Gastroesophageal sphincter (tissue), 4 donors: ENCODE results near the gene ZNF439. TPM values are rescaled to one million over a fixed set of nuclear protein-coding genes. Genes with fewer than 3 reads are reported as not detected.
A peak's percentile ranks its signal among the peaks of the same experiment; 100 is the strongest.
"Not testable (repeated sequence)": the region's sequence is repeated elsewhere in the genome, so short reads cannot be mapped to it uniquely, and the experiment has no call there.

ENCODE experiments used
- ATAC-seq: fragments of 150-250 bp; one replicate; pipeline ENCODE4 v1.9.1; 2016; ENCODE audit warnings: mild to moderate bottlenecking, moderate library complexity
- H3K27ac ChIP-seq, 4 donors: fragments of 200-600 bp; sonication (generic) in 3 of 4; 1 replicate in 3 of 4; 2 replicates in 1 of 4; pipeline ENCODE4 v1.5.1; 2016 to 2019
- H3K27me3 ChIP-seq: fragments of 200-600 bp; sonication (generic); one replicate; pipeline ENCODE4 v1.5.1; 2019
- H3K36me3 ChIP-seq, 2 donors: fragments of 200-600 bp; sonication (generic); one replicate each; pipeline ENCODE4 v1.5.1; 2019; ENCODE audit warnings: control low read depth in 1 of 2
- H3K4me1 ChIP-seq, 3 donors: fragments of 200-600 bp; sonication (generic); 1 replicate in 2 of 3; 2 replicates in 1 of 3; pipeline ENCODE4 v1.5.1; 2016 to 2019; ENCODE audit warnings: control low read depth in 2 of 3
- H3K4me3 ChIP-seq, 2 donors: fragments of 200-600 bp; sonication (generic); one replicate each; pipeline ENCODE4 v1.5.1; 2019; ENCODE audit warnings: mild to moderate bottlenecking in 1 of 2, moderate library complexity in 1 of 2
- H3K9me3 ChIP-seq, 3 donors: fragments of 200-600 bp; sonication (generic); one replicate each; pipeline ENCODE4 v1.5.1; 2017 to 2019; ENCODE audit warnings: control low read depth in 2 of 3
- CTCF ChIP-seq, 4 experiments: fragments of 200-600 bp in 2 of 4; fragments of 450-650 bp in 2 of 4; sonication (generic) in 1 of 4; IDR thresholded peaks; one replicate each; pipeline ENCODE4 v1.5.1; 2017 to 2019; ENCODE audit warnings: antibody characterized with exemption in 4 of 4, mild to moderate bottlenecking in 2 of 4, moderate library complexity in 2 of 4
- EP300 ChIP-seq: sonication (generic); formaldehyde crosslinking; IDR thresholded peaks from one replicate; pipeline ENCODE4 v1.6.1; 2017; ENCODE audit warnings: antibody characterized with exemption, mild to moderate bottlenecking
- POLR2A ChIP-seq, 2 donors: fragments of 450-650 bp; IDR thresholded peaks; one replicate each; pipeline ENCODE4 v1.6.1; 2017; ENCODE audit warnings: antibody characterized with exemption in 2 of 2, mild to moderate bottlenecking in 2 of 2, moderate library complexity in 1 of 2
- POLR2AphosphoS5 ChIP-seq: sonication (generic); formaldehyde crosslinking; IDR thresholded peaks from one replicate; pipeline ENCODE4 v1.6.1; 2017; ENCODE audit warnings: antibody characterized with exemption
- WGBS, 2 donors: methylation state at CpG; one replicate each; pipeline ENCODE4 v1.1.5; 2018; ENCODE audit warnings: low coverage in 1 of 2; 5-methylcytosine and 5-hydroxymethylcytosine counted together
- total RNA-seq, 4 donors: library from RNA; depleted of rRNA; stranded (reverse); fragments of >200 nt; gene quantifications; one replicate each; pipeline ENCODE4 v1.1.0, GENCODE V29; 2016

ZNF439 gene
- total RNA-seq, 4 donors from 2014 or later = 6.5 to 18.1 (median 8.5) TPM

DNA sequence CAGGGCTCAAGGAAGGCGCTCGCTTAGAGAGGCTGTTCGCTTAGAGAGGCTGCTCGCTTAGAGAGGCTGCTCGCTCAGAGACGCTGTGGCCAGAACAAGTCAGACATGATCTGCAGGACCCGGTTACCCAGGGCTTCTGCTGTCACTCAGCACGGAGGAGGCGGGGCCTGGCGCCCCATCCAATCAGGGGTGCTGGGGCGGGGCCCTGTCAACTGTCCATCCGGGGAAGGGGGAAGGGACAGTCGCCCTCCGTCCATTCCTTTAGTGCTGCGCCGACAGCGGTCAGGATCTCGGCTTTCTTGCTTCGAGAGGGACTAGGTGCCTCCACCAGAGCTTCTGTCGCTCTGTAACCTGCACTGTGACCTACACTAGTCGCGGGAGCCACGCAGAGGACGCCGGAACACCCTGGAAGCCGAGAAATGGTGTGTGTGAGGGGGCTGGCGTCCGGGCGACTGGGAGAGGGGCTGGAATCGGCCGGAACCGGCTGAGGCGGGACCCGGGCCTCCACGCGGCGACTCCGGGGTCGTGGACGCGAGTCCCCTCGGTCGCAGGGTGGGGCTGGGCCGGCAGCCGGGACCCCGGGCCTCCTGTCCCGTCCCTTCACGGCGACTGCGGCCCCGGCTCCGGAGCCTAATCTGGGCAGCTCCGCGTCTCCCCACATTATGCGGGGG lies 34.4 kb upstream of the ZNF439 start, which contains the start of gene ZNF440:
TSS of gene ZNF440 (plus strand) at position 245 of the 671 bp plus-strand sequence. CDS start at position 420, 175 bp downstream.
- TF ChIP-seq CTCF (IDR thresholded peaks at IDR 0.05) (no peak), EP300 (no peak), POLR2A (IDR thresholded peaks at IDR 0.05) (peak; percentile 66 to 79), POLR2AphosphoS5 (peak; percentile 84)
- Histone ChIP-seq H3K4me1 (peaks cover 0 to 24% (median 8%) of the 10 kb centered on the region in 3 donors), H3K9me3 (no peaks in the 10 kb centered on the region), H3K4me3 (peak within 1 kb of the TSS; percentile 77 to 91), H3K27me3 (no peaks in the 10 kb centered on the region), H3K36me3 (peaks cover 0 to 3% of the 10 kb centered on the region in 2 donors), H3K27ac (peak within 1 kb of the TSS; percentile 74 to 95 (median 93))
- no CpG with 5 or more reads among the region's 55 CpGs for WGBS, 2 donors
- ATAC-seq = peak; percentile 100

- peak overlapping the region; percentile 74 to 95 (median 93) for H3K27ac ChIP-seq
- H3K36me3 ChIP-seq = peaks cover 0 to 5% of the 10 kb centered on the region in 2 donors
- ATAC-seq = no peak
- no peaks in the 10 kb centered on the region for H3K27me3 ChIP-seq
- peak overlapping the region; percentile 77 to 91 for H3K4me3 ChIP-seq
- no peaks in the 10 kb centered on the region for H3K9me3 ChIP-seq
- TF ChIP-seq POLR2AphosphoS5 (no peak), EP300 (no peak), POLR2A (IDR thresholded peaks at IDR 0.05) (no peak), CTCF (IDR thresholded peaks at IDR 0.05) (no peak)
- peaks cover 0 to 24% (median 8%) of the 10 kb centered on the region in 3 donors for H3K4me1 ChIP-seq
- 10% methylated on average over 2 of the region's 13 CpGs; no CpG with 5 or more reads in 1 of the 2 donors for WGBS, 2 donors
These were observed 33.9 kb upstream of the ZNF439 start for GRCh38 chr19:11814700-11815035.

- TF ChIP-seq EP300 (no peak), POLR2A (IDR thresholded peaks at IDR 0.05) (no peak), POLR2AphosphoS5 (no peak), CTCF (IDR thresholded peaks at IDR 0.05) (no peak)
- no peaks in the 10 kb centered on the region for H3K4me1 ChIP-seq
- peaks cover 0 to 6% (median 0%) of the 10 kb centered on the region in 3 donors for H3K9me3 ChIP-seq
- H3K27ac ChIP-seq = no peak overlapping the region
- ATAC-seq = no peak
- peaks cover 0 to 29% of the 10 kb centered on the region in 2 donors for H3K36me3 ChIP-seq
- H3K4me3 ChIP-seq = no peak overlapping the region
- no peaks in the 10 kb centered on the region for H3K27me3 ChIP-seq
- 55 to 88% methylated on average over 4 of the region's 5 CpGs for WGBS, 2 donors
These were observed 26.9 kb upstream of the ZNF439 start for GRCh38 chr19:11821474-11822109.

DNA sequence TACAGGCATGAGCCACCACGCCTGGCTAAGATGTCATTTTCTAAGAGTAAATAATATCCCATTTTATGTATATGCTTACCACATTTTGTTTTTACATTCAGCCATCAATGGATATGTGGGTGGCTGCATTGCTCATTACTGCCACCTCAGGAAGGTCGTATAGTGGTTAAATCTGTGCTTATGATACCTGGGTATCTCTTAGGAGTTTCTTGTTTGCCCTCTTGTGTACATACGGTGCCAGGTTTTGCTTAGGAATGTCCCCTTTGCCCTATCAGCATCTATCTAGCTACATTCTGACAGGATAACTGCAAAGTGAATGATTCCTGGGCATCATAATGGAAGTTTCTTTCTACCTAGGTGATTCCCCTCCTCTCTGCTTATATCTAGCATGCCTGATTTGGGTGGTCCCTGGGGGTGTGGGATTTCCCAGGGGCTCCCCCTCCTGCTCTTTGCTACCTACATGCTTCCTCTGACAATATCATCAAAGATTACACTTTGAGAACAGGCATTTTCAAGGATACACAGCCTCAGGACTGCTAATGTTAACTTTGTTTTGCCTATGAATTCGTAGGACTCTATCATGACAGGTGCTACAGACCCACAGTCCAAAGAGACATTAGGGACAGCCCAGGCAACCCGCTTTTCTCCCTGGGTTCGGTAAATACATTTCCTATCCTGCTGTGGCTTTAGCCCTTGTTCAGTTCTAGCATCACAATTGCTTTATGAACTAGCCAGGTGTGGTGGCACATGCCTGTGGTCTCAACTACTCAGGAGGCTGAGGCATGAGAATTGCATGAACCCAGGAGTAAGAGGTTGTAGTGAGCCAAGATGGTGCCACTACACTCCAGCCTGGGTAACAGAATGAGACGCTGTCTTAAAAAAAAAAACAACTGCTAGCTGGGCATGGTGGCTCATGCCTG lies 19.3 kb upstream of the ZNF439 start:
- H3K4me3 ChIP-seq, H3K27me3 ChIP-seq, H3K4me1 ChIP-seq, ATAC-seq, H3K27ac ChIP-seq: not testable (repeated sequence)
- WGBS, 2 donors = 81 to 89% methylated on average over 3 to 5 of the region's 7 CpGs
- Histone ChIP-seq H3K36me3 (peaks cover 16 to 61% of the 10 kb centered on the region in 2 donors), H3K9me3 (peaks cover 0 to 57% (median 3%) of the 10 kb centered on the region in 3 donors)

GRCh38 chr19:11832253-11832912 lies 16.1 kb upstream of the ZNF439 start:
- H3K4me3 ChIP-seq = no peak overlapping the region
- H3K4me1 ChIP-seq = no peaks in the 10 kb centered on the region
- no peak for ATAC-seq
- peaks cover 16 to 59% of the 10 kb centered on the region in 2 donors for H3K36me3 ChIP-seq
- TF ChIP-seq CTCF (IDR thresholded peaks at IDR 0.05) = no peak
- TF ChIP-seq POLR2AphosphoS5 = no peak
- TF ChIP-seq EP300 = no peak
- H3K27me3 ChIP-seq = no peaks in the 10 kb centered on the region
- peaks cover 0 to 58% (median 3%) of the 10 kb centered on the region in 3 donors for H3K9me3 ChIP-seq
- WGBS, 2 donors = 94 to 95% methylated on average over 5 to 8 of the region's 8 CpGs
- no peak overlapping the region for H3K27ac ChIP-seq
